Osteocyte (in vitro differentiated cells): ENCODE data around the gene ZNRD2. TPM values are rescaled to one million over a fixed set of nuclear protein-coding genes. Genes with fewer than 3 reads are reported as not detected.

Experiments
- DNase-seq: peaks from one replicate; pipeline ENCODE4 v3.0.0; 2021; ENCODE audit warnings: mixed read lengths; ENCODE audit not compliant: unreplicated experiment; ENCODE audit errors: extremely low spot score
- H3K27ac Mint-ChIP-seq: one replicate; pipeline ENCODE4 v1.8.0; 2021; ENCODE audit warnings: mild to moderate bottlenecking, mixed read lengths; ENCODE audit not compliant: unreplicated experiment
- H3K27me3 Mint-ChIP-seq: one replicate; pipeline ENCODE4 v1.8.0; 2021; ENCODE audit warnings: mixed read lengths; ENCODE audit not compliant: unreplicated experiment
- H3K36me3 Mint-ChIP-seq: one replicate; pipeline ENCODE4 v1.8.0; 2021; ENCODE audit warnings: mixed read lengths; ENCODE audit not compliant: unreplicated experiment
- H3K4me1 Mint-ChIP-seq: one replicate; pipeline ENCODE4 v1.8.0; 2021; ENCODE audit warnings: mixed read lengths; ENCODE audit not compliant: unreplicated experiment
- H3K4me3 Mint-ChIP-seq: one replicate; pipeline ENCODE4 v1.8.0; 2021; ENCODE audit warnings: mild to moderate bottlenecking, moderate library complexity, mixed read lengths; ENCODE audit not compliant: unreplicated experiment
- H3K9me3 Mint-ChIP-seq: one replicate; pipeline ENCODE4 v1.8.0; 2021; ENCODE audit warnings: mixed read lengths; ENCODE audit not compliant: unreplicated experiment
- total RNA-seq: library from RNA; stranded (reverse); gene quantifications from 2 replicates; pipeline ENCODE4 v1.2.1, GENCODE V29; 2021
- TF ChIP-seq, protein P1 (sequence below): fragments of 200-600 bp; sonication (generic); IDR thresholded peaks from 2 replicates; pipeline ENCODE4 v1.5.0; 2021; ENCODE audit warnings: antibody characterized with exemption, mild to moderate bottlenecking, moderate library complexity

Gene ZNRD2
- total RNA-seq, 1 donor from 2014 or later, result 31.3 TPM

GRCh38 chr11:65529475-65530156, 40.7 kb upstream of the ZNRD2 start:
- TF ChIP-seq, protein P1, sequence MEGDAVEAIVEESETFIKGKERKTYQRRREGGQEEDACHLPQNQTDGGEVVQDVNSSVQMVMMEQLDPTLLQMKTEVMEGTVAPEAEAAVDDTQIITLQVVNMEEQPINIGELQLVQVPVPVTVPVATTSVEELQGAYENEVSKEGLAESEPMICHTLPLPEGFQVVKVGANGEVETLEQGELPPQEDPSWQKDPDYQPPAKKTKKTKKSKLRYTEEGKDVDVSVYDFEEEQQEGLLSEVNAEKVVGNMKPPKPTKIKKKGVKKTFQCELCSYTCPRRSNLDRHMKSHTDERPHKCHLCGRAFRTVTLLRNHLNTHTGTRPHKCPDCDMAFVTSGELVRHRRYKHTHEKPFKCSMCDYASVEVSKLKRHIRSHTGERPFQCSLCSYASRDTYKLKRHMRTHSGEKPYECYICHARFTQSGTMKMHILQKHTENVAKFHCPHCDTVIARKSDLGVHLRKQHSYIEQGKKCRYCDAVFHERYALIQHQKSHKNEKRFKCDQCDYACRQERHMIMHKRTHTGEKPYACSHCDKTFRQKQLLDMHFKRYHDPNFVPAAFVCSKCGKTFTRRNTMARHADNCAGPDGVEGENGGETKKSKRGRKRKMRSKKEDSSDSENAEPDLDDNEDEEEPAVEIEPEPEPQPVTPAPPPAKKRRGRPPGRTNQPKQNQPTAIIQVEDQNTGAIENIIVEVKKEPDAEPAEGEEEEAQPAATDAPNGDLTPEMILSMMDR, result no peak
- Mint-ChIP-seq H3K4me1 (peaks cover 11% of the 10 kb centered on the region), H3K36me3 (peaks cover 23% of the 10 kb centered on the region), H3K27me3 (no peaks in the 10 kb centered on the region), H3K4me3 (no peak overlapping the region), H3K27ac (no peak overlapping the region), H3K9me3 (no peaks in the 10 kb centered on the region)
- no peak for DNase-seq

GRCh38 chr11:65530157-65530496, 40.1 kb upstream of the ZNRD2 start:
- Mint-ChIP-seq H3K9me3 (no peaks in the 10 kb centered on the region), H3K36me3 (peaks cover 23% of the 10 kb centered on the region), H3K4me1 (peaks cover 11% of the 10 kb centered on the region), H3K27ac (no peak overlapping the region), H3K27me3 (no peaks in the 10 kb centered on the region), H3K4me3 (no peak overlapping the region)
- no peak for DNase-seq
- TF ChIP-seq, protein P1, result peak; percentile 10

DNA sequence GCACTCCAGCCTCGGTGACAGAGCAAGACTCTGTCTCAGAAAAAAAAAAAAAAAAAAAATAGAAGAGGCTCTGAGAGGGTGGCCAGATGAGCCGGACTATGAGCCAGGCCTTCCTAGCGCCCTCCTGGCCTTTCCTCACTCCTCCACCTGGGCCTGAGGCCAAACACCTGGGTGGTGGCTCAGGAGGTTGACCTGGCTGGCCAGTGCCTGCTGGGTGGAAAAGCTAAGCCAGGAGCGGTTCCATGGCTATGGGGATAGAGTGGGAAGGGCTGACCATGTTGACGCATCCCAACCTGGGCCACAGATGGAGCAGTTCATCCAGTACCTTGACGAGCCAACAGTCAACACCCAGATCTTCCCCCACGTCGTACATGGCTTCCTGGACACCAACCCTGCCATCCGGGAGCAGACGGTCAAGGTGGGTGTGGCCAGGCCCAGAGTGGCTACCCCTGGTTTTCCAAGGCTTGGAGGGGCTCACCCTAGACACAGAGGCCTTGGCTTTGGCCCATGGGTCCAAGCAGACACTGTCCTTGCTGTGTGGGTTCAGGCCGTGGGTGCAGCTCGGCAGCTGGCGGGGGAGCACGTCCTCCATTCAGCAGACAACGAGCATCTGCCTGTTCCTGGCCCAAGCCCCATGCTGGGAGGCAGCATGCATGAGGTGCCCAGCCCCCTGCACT, 37.8 kb upstream of the ZNRD2 start:
- Mint-ChIP-seq H3K4me3 (no peak overlapping the region), H3K27ac (no peak overlapping the region), H3K27me3 (no peaks in the 10 kb centered on the region), H3K36me3 (peaks cover 20% of the 10 kb centered on the region), H3K9me3 (no peaks in the 10 kb centered on the region), H3K4me1 (peaks cover 3% of the 10 kb centered on the region)
- TF ChIP-seq, protein P1, result no peak
- no peak for DNase-seq

DNA sequence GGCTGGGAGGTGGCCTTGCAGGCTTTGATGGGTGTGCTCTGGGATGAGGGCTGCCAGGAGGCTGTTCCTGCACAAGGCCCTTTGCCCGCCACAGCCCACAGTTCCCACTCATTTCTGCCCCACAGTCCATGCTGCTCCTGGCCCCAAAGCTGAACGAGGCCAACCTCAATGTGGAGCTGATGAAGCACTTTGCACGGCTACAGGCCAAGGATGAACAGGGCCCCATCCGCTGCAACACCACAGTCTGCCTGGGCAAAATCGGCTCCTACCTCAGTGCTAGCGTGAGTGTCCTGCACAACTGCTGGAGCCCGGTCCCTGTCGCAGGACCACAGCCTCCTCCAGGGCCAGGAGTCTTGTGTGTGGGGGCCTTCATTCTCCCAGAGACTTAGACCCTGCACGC, 35.2 kb upstream of the ZNRD2 start:
- TF ChIP-seq, protein P1, result no peak
- H3K4me3 Mint-ChIP-seq, result no peak overlapping the region
- no peaks in the 10 kb centered on the region for H3K27me3 Mint-ChIP-seq
- H3K9me3 Mint-ChIP-seq, result no peaks in the 10 kb centered on the region
- H3K36me3 Mint-ChIP-seq, result peaks cover 13% of the 10 kb centered on the region
- H3K4me1 Mint-ChIP-seq, result peaks cover 2% of the 10 kb centered on the region
- H3K27ac Mint-ChIP-seq, result no peak overlapping the region
- DNase-seq, result no peak

DNA sequence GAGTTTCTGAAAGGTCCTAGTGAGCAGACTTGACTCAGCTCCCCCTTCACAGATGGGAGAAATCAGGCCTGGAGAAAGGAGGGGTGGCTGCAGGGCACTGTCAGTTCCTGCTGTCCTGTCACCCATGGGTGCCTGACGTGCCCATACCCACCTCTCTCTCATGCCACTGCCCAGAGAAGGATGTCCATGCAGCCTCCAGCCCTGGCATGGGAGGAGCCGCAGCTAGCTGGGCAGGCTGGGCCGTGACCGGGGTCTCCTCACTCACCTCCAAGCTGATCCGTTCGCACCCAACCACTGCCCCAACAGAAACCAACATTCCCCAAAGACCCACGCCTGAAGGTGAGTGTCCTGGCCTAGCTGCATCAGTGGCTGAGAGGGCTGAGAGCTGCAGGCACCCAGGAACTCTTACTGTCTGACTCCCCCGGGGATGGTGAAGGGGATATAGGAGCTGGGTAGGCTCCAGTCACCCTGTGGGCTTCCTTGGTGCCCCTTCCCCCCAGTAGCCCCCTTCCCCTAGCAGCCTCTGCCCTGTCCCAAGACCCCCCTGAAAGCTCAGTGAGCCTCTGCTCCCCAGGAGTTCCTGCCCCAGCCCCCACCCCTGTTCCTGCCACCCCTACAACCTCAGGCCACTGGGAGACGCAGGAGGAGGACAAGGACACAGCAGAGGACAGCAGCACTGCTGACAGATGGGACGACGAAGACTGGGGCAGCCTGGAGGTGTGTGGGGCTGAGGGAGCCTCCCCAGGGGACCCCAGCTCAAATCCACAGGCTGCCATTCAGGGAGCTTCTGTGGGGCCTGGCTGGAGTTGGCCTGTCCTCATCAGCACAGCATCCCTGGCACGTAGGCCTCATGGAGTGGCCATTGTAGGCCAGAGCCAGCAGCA, 33.6 kb upstream of the ZNRD2 start:
- no peak for DNase-seq
- peaks cover 6% of the 10 kb centered on the region for H3K36me3 Mint-ChIP-seq
- no peak overlapping the region for H3K4me3 Mint-ChIP-seq
- no peak overlapping the region for H3K27ac Mint-ChIP-seq
- H3K27me3 Mint-ChIP-seq, result no peaks in the 10 kb centered on the region
- no peaks in the 10 kb centered on the region for H3K9me3 Mint-ChIP-seq
- TF ChIP-seq, protein P1, result no peak
- peaks cover 12% of the 10 kb centered on the region for H3K4me1 Mint-ChIP-seq
